HEK293T (cell line): Measurements from ENCODE around the gene CGB3.

Experiments used
- FOXK2 ChIP-seq: fragments of 450-650 bp; IDR thresholded peaks from 2 replicates; pipeline ENCODE4 v1.6.1; 2016; ENCODE audit warnings: mild to moderate bottlenecking
- SP1 ChIP-seq: fragments of 450-650 bp; IDR thresholded peaks from 2 replicates; pipeline ENCODE4 v1.6.1; 2017
- ZNF384 ChIP-seq: fragments of 450-650 bp; IDR thresholded peaks from 2 replicates; pipeline ENCODE4 v1.6.1; 2016

GRCh38 chr19:49006905-49007304 lies 17.2 kb downstream of the CGB3 start:
- TF ChIP-seq SP1 (no peak), ZNF384 (no peak), FOXK2 (no peak)
